SJCRH30 (cell line): ENCODE measurements around the gene C1orf159. TPM values are rescaled to one million over a fixed set of nuclear protein-coding genes. Genes with fewer than 3 reads are reported as not detected.
"Not testable (repeated sequence)": the region's sequence is repeated elsewhere in the genome, so short reads cannot be mapped to it uniquely, and the experiment has no call there.

Experiments
- DNase-seq, 2 experiments: peaks; one replicate each; pipeline ENCODE4 v3.0.0-alpha.2; 2015 to 2020
- H3K27ac ChIP-seq: fragments of 250-450 bp; sonication (Bioruptor Pico); 2 replicates; pipeline ENCODE4 v1.5.1; 2020; ENCODE audit warnings: mild to moderate bottlenecking, moderate library complexity
- H3K27me3 ChIP-seq: fragments of 250-450 bp; sonication (Bioruptor Pico); 2 replicates; pipeline ENCODE4 v1.5.1; 2020; ENCODE audit warnings: mild to moderate bottlenecking, moderate library complexity
- H3K36me3 ChIP-seq: fragments of 250-450 bp; sonication (Bioruptor Pico); 2 replicates; pipeline ENCODE4 v1.5.1; 2020; ENCODE audit warnings: mild to moderate bottlenecking, moderate library complexity
- H3K4me1 ChIP-seq: fragments of 250-450 bp; sonication (Bioruptor Pico); 2 replicates; pipeline ENCODE4 v1.5.1; 2020; ENCODE audit warnings: mild to moderate bottlenecking, moderate library complexity
- H3K4me3 ChIP-seq: fragments of 250-450 bp; sonication (Bioruptor Pico); 2 replicates; pipeline ENCODE4 v1.5.1; 2020; ENCODE audit warnings: mild to moderate bottlenecking, moderate library complexity
- H3K9me3 ChIP-seq: fragments of 250-450 bp; sonication (Bioruptor Pico); replicated peaks from 2 replicates; pipeline ENCODE4 v1.5.1; 2020; ENCODE audit warnings: mild to moderate bottlenecking, moderate library complexity
- total RNA-seq: library from RNA; depleted of rRNA; stranded (reverse); fragments of >200 nt; shearing (Covaris generic); gene quantifications from 2 replicates; pipeline ENCODE4 v1.2.3, GENCODE V29; 2014

Gene C1orf159
- total RNA-seq, 1 experiment from 2014 or later: 20.8 TPM

GRCh38 chr1:1061682-1062345 is 54.1 kb downstream of the C1orf159 start:
- Histone ChIP-seq H3K4me3 (no peak overlapping the region), H3K27me3 (peaks cover 64% of the 10 kb centered on the region), H3K4me1 (peaks cover 16% of the 10 kb centered on the region; the same call in 1 of the 2 replicates), H3K36me3 (no peaks in the 10 kb centered on the region), H3K9me3 (no peaks in the 10 kb centered on the region), H3K27ac (no peak overlapping the region)
- DNase-seq: no peak

GRCh38 chr1:1060281-1061000 is 55.4 kb downstream of the C1orf159 start:
- H3K36me3 ChIP-seq: no peaks in the 10 kb centered on the region
- H3K9me3 ChIP-seq: no peaks in the 10 kb centered on the region
- DNase-seq: no peak
- no peak overlapping the region for H3K27ac ChIP-seq
- peaks cover 16% of the 10 kb centered on the region; the same call in 1 of the 2 replicates for H3K4me1 ChIP-seq
- H3K4me3 ChIP-seq: no peak overlapping the region
- H3K27me3 ChIP-seq: peaks cover 58% of the 10 kb centered on the region

GRCh38 chr1:1059494-1060280 is 56.2 kb downstream of the C1orf159 start:
- no peak overlapping the region for H3K27ac ChIP-seq
- peak; percentile 88 to 90 for DNase-seq
- H3K9me3 ChIP-seq: no peaks in the 10 kb centered on the region
- H3K4me3 ChIP-seq: peak overlapping the region; percentile 61
- peaks cover 16% of the 10 kb centered on the region; the same call in 1 of the 2 replicates for H3K4me1 ChIP-seq
- H3K27me3 ChIP-seq: peaks cover 56% of the 10 kb centered on the region
- no peaks in the 10 kb centered on the region for H3K36me3 ChIP-seq

GRCh38 chr1:1058921-1059493 is 56.9 kb downstream of the C1orf159 start:
- Histone ChIP-seq H3K4me3 (peak overlapping the region; percentile 61), H3K9me3 (no peaks in the 10 kb centered on the region), H3K36me3 (no peaks in the 10 kb centered on the region), H3K27ac (no peak overlapping the region), H3K4me1 (peaks cover 11% of the 10 kb centered on the region; the same call in 1 of the 2 replicates), H3K27me3 (peaks cover 51% of the 10 kb centered on the region)
- peak; percentile 68 to 71 for DNase-seq

GRCh38 chr1:1058088-1058905 is 57.6 kb downstream of the C1orf159 start:
- Histone ChIP-seq H3K27ac (no peak overlapping the region), H3K4me3 (peak overlapping the region; percentile 61; the same call in 1 of the 2 replicates)
- no peak for DNase-seq

GRCh38 chr1:1057769-1058087 is 58.2 kb downstream of the C1orf159 start:
- not testable (repeated sequence) for H3K36me3 ChIP-seq, H3K27ac ChIP-seq, H3K9me3 ChIP-seq, DNase-seq, H3K4me1 ChIP-seq, H3K4me3 ChIP-seq
- H3K27me3 ChIP-seq: peaks cover 41% of the 10 kb centered on the region

More at GRCh38 chr1:1058088-1058905, 57.6 kb downstream of the C1orf159 start:
- Histone ChIP-seq H3K27me3 (peaks cover 47% of the 10 kb centered on the region), H3K9me3 (no peaks in the 10 kb centered on the region), H3K4me1 (peaks cover 7% of the 10 kb centered on the region; the same call in 1 of the 2 replicates), H3K36me3 (no peaks in the 10 kb centered on the region)

- Histone ChIP-seq H3K27ac (no peak overlapping the region), H3K36me3 (no peaks in the 10 kb centered on the region), H3K4me3 (no peak overlapping the region), H3K9me3 (no peaks in the 10 kb centered on the region), H3K27me3 (peaks cover 29% of the 10 kb centered on the region), H3K4me1 (peaks cover 7% of the 10 kb centered on the region; the same call in 1 of the 2 replicates)
- no peak for DNase-seq
These were observed 59.8 kb downstream of the C1orf159 start for GRCh38 chr1:1055841-1056736.

- no peak overlapping the region for H3K4me3 ChIP-seq
- peaks cover 6% of the 10 kb centered on the region; the same call in 1 of the 2 replicates for H3K4me1 ChIP-seq
- no peaks in the 10 kb centered on the region for H3K36me3 ChIP-seq
- no peak for DNase-seq
- H3K27ac ChIP-seq: no peak overlapping the region
- no peaks in the 10 kb centered on the region for H3K9me3 ChIP-seq
- H3K27me3 ChIP-seq: peaks cover 20% of the 10 kb centered on the region
These were observed 60.9 kb downstream of the C1orf159 start for GRCh38 chr1:1054971-1055370.

- no peaks in the 10 kb centered on the region for H3K9me3 ChIP-seq
- H3K4me3 ChIP-seq: no peak overlapping the region
- peaks cover 17% of the 10 kb centered on the region for H3K27me3 ChIP-seq
- H3K4me1 ChIP-seq: peaks cover 3% of the 10 kb centered on the region; the same call in 1 of the 2 replicates
- H3K27ac ChIP-seq: no peak overlapping the region
- DNase-seq: no peak
- no peaks in the 10 kb centered on the region for H3K36me3 ChIP-seq
These were observed 61.7 kb downstream of the C1orf159 start for GRCh38 chr1:1054099-1054700.

- Histone ChIP-seq H3K4me1 (peaks cover under 1% of the 10 kb centered on the region; the same call in 1 of the 2 replicates), H3K4me3 (no peak overlapping the region), H3K27ac (no peak overlapping the region), H3K36me3 (no peaks in the 10 kb centered on the region), H3K27me3 (peaks cover 14% of the 10 kb centered on the region), H3K9me3 (no peaks in the 10 kb centered on the region)
- no peak for DNase-seq
These were observed 62.2 kb downstream of the C1orf159 start for GRCh38 chr1:1053682-1054081.

GRCh38 chr1:1053022-1053421 is 62.9 kb downstream of the C1orf159 start:
- H3K9me3 ChIP-seq: no peaks in the 10 kb centered on the region
- peaks cover 7% of the 10 kb centered on the region for H3K27me3 ChIP-seq
- H3K4me1 ChIP-seq: no peaks in the 10 kb centered on the region
- no peak overlapping the region for H3K27ac ChIP-seq
- H3K4me3 ChIP-seq: no peak overlapping the region
- H3K36me3 ChIP-seq: no peaks in the 10 kb centered on the region
- no peak for DNase-seq

- Histone ChIP-seq H3K27me3 (no peaks in the 10 kb centered on the region), H3K4me1 (no peaks in the 10 kb centered on the region), H3K9me3 (no peaks in the 10 kb centered on the region), H3K4me3 (no peak overlapping the region), H3K36me3 (peaks cover under 1% of the 10 kb centered on the region; the same call in 1 of the 2 replicates), H3K27ac (no peak overlapping the region)
- no peak for DNase-seq
These were observed 63.7 kb downstream of the C1orf159 start for GRCh38 chr1:1052003-1052840.
